Adrenal gland (tissue), 12 donors: ENCODE measurements around the gene ATG9B. TPM values are rescaled to one million over a fixed set of nuclear protein-coding genes. Genes with fewer than 3 reads are reported as not detected.

ENCODE experiments used
- DNase-seq, 7 donors: peaks; one replicate each; pipeline ENCODE4 v3.0.0-alpha.2; 2019 to 2020
- H3K27ac ChIP-seq, 5 donors: fragments of 200-600 bp; sonication (generic) in 4 of 5; 1 replicate in 3 of 5; 2 replicates in 2 of 5; pipeline versions ENCODE4 v1.5.1 to v1.8.0; 2016 to 2020; ENCODE audit warnings: mild to moderate bottlenecking in 1 of 5
- H3K27me3 ChIP-seq: fragments of 200-600 bp; 2 replicates; pipeline ENCODE4 v1.8.0; 2021
- H3K36me3 ChIP-seq, 2 donors: fragments of 200-600 bp; replicated peaks in 1 of 2; 1 replicate in 1 of 2; 2 replicates in 1 of 2; pipeline versions ENCODE4 v1.5.1 to v1.8.0; 2018 to 2022
- H3K4me1 ChIP-seq, 2 donors: fragments of 200-600 bp; replicated peaks in 1 of 2; 1 replicate in 1 of 2; 2 replicates in 1 of 2; pipeline versions ENCODE4 v1.5.1 to v1.8.0; 2018 to 2021
- H3K4me3 ChIP-seq, 4 donors: fragments of 200-600 bp; sonication (generic) in 3 of 4; one replicate each; pipeline ENCODE4 v1.5.1; 2016 to 2018
- H3K9me3 ChIP-seq, 3 donors: fragments of 200-600 bp; sonication (generic) in 1 of 3; replicated peaks in 1 of 3; 1 replicate in 2 of 3; 2 replicates in 1 of 3; pipeline versions ENCODE4 v1.5.1 to v1.8.0; 2016 to 2021
- CTCF ChIP-seq, 6 experiments: fragments of 450-650 bp in 4 of 6; fragments of 200-600 bp in 2 of 6; sonication (generic) in 1 of 6; IDR thresholded peaks; 1 replicate in 5 of 6; 2 replicates in 1 of 6; pipeline versions ENCODE4 v1.5.1 to v1.8.0; 2016 to 2021; ENCODE audit warnings: antibody characterized with exemption in 6 of 6, mild to moderate bottlenecking in 2 of 6, moderate library complexity in 1 of 6
- POLR2A ChIP-seq, 2 donors: fragments of 450-650 bp; IDR thresholded peaks; one replicate each; pipeline ENCODE4 v1.6.1; 2017; ENCODE audit warnings: antibody characterized with exemption in 2 of 2, mild to moderate bottlenecking in 2 of 2, moderate library complexity in 1 of 2
- WGBS, 4 donors: extraction: QIAGEN DNeasy Blood & Tissue Kit in 2 of 4; methylation state at CpG; one replicate each; pipeline versions ENCODE4 v1.1.5 to v1.1.7; 2013 to 2017; 5-methylcytosine and 5-hydroxymethylcytosine counted together
- intact Hi-C, 2 donors: fragments of 100-400 bp; cut with DNase I; formaldehyde crosslinking; loops; one replicate each; pipeline versions ENCODE4 v1.14.1 to v1.15.0; 2022 to 2023
- polyA plus RNA-seq, 3 donors: library from polyadenylated mRNA; stranded (reverse); fragments of 200-250 nt in 2 of 3; fragments of 350-450 nt in 1 of 3; fragmentation: Illumina TruSeq in 1 of 3; extraction: RNeasy Lipid Tissue Mini Kit (QIAGEN cat#74804) in 1 of 3; gene quantifications; one replicate each; pipeline ENCODE4 v1.2.3, GENCODE V29; 2013 to 2014
- total RNA-seq, 9 donors: library from RNA; depleted of rRNA in 4 of 9; stranded (reverse); fragments of >200 nt in 4 of 9; fragments of 120-200 nt in 1 of 9; fragmentation: NEBNext Ultra II Directional in 1 of 9; extraction: Animal tissue kit (Norgen Biotek cat#: 25700) in 1 of 9; gene quantifications; one replicate each; pipeline versions ENCODE4 v1.1.0 to v1.2.4, GENCODE V29; 2013 to 2023
- donor health status: healthy with polysubstance abuse.
- donor health status: Bipolar disorder and iron deficiency.
- donor health status: DM: yes; HTN: yes; CAD: no.
- donor health status: DM: no; HTN: no; CAD: no.
- donor health status: DM: no; HTN: no; CAD: no.
- donor health status: DM: yes; HTN: yes; CAD: no.

ATG9B gene
- total and polyA plus RNA-seq, 12 donors = 0.23 to 7.8 (median 0.46) TPM; not detected in 2

- no peak overlapping the region for H3K4me3 ChIP-seq
- TF ChIP-seq CTCF (IDR thresholded peaks at IDR 0.05) (peak; percentile 72 to 92 (median 84)), POLR2A (IDR thresholded peaks at IDR 0.05) (no peak)
- peak in 6 of 7 donors; percentile 47 to 81 (median 62) for DNase-seq
- H3K4me1 ChIP-seq = no peaks in the 10 kb centered on the region
- peak overlapping the region in 2 of 5 donors; percentile 66 to 80 for H3K27ac ChIP-seq
- H3K27me3 ChIP-seq = no peaks in the 10 kb centered on the region
- H3K9me3 ChIP-seq = no peaks in the 10 kb centered on the region
- 14 to 24% (median 16%) methylated on average over 9 to 31 of the region's 31 CpGs for WGBS, 4 donors
- intact Hi-C loops = loop anchor here (1.0 to 10.0 kb wide), 2 partner anchors 89 to 204 kb away; no protein-coding TSS in a partner anchor
- H3K36me3 ChIP-seq = no peaks in the 10 kb centered on the region
These were observed 35.8 kb downstream of the ATG9B start for GRCh38 chr7:150988230-150989226.

GRCh38 chr7:150986556-150986955 lies 37.7 kb downstream of the ATG9B start:
- intact Hi-C loops = loop anchor here (2.0 to 10.0 kb wide), 2 partner anchors 88 to 202 kb away; no protein-coding TSS in a partner anchor
- no peak overlapping the region for H3K4me3 ChIP-seq
- 29 to 66% (median 50%) methylated on average over 5 of the region's 5 CpGs for WGBS, 4 donors
- DNase-seq = no peak
- no peak overlapping the region for H3K27ac ChIP-seq
- TF ChIP-seq POLR2A (IDR thresholded peaks at IDR 0.05) (no peak), CTCF (IDR thresholded peaks at IDR 0.05) (no peak)
- no peaks in the 10 kb centered on the region for H3K36me3 ChIP-seq
- no peaks in the 10 kb centered on the region for H3K4me1 ChIP-seq
- no peaks in the 10 kb centered on the region for H3K9me3 ChIP-seq
- H3K27me3 ChIP-seq = no peaks in the 10 kb centered on the region

- peak; percentile 39 to 92 (median 67) for DNase-seq
- intact Hi-C loops = loop anchor here (2.0 to 10.0 kb wide), 2 partner anchors 87 to 201 kb away; no protein-coding TSS in a partner anchor
- WGBS, 4 donors = 8 to 18% (median 12%) methylated on average over 10 to 16 of the region's 16 CpGs
These were observed 38.2 kb downstream of the ATG9B start for GRCh38 chr7:150986099-150986512.

More at GRCh38 chr7:150986099-150986512, 38.2 kb downstream of the ATG9B start:
- H3K27ac ChIP-seq = no peak overlapping the region
- H3K4me1 ChIP-seq = no peaks in the 10 kb centered on the region
- no peaks in the 10 kb centered on the region for H3K36me3 ChIP-seq
- H3K9me3 ChIP-seq = no peaks in the 10 kb centered on the region
- H3K4me3 ChIP-seq = no peak overlapping the region
- H3K27me3 ChIP-seq = no peaks in the 10 kb centered on the region
- TF ChIP-seq CTCF (IDR thresholded peaks at IDR 0.05) = peak; percentile 33 to 69 (median 54)
- no peak for TF ChIP-seq POLR2A (IDR thresholded peaks at IDR 0.05)
